ENCODE results near the gene CORO1C.

Gene CORO1C

DNA sequence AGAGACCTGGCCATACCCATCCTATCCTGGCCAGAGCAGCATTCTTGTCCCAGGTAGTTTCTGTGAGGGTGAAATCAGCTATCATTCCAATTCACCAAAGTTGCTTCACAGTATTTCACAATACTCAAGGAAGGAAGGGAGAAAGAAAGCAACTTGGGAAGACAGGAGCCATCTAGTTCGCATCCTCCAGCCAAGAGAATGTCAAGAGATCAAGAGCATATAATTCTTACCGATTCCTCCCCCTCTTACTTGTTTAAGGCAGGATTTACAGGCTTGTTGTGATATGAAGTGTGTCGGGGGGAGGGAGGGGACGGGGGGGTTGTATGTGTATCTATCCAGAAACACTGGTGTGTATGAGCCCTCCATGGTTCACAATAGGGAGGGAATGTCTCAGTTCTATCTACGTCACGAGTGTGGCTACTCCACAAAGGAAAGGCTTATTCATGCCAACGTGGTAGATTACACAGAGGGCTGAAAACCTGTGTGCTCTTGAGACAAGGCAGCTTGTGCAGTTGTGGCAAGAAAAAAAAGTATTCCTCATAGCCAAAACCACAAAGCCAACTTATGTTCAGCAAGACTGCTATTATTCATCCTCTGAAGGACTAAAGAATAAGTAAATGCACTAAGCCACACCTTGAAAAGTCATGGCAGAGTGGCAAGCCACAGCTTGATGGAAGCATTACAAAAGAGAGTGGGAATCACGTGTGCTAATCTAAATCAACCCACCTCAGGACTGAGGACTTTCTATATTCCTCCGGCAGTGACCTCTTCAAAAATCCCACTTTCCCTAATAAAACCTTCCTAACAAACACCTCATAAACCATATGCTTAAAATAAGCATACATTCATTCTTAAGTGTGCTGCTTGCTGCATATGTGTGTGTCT lies 35.0 kb downstream of the CORO1C start:
- H3K4me3 ChIP-seq (replicated peaks; ENCODE audit: low read depth, low read length), result peak overlapping the region; percentile 37
- TF ChIP-seq, protein P1, sequence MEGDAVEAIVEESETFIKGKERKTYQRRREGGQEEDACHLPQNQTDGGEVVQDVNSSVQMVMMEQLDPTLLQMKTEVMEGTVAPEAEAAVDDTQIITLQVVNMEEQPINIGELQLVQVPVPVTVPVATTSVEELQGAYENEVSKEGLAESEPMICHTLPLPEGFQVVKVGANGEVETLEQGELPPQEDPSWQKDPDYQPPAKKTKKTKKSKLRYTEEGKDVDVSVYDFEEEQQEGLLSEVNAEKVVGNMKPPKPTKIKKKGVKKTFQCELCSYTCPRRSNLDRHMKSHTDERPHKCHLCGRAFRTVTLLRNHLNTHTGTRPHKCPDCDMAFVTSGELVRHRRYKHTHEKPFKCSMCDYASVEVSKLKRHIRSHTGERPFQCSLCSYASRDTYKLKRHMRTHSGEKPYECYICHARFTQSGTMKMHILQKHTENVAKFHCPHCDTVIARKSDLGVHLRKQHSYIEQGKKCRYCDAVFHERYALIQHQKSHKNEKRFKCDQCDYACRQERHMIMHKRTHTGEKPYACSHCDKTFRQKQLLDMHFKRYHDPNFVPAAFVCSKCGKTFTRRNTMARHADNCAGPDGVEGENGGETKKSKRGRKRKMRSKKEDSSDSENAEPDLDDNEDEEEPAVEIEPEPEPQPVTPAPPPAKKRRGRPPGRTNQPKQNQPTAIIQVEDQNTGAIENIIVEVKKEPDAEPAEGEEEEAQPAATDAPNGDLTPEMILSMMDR (IDR thresholded peaks at IDR 0.05; ENCODE audit: low read length, missing control alignments), result no peak
- peak; percentile 100 for DNase-seq (ENCODE audit: low read depth)

- TF ChIP-seq, protein P1 (IDR thresholded peaks at IDR 0.05; ENCODE audit: low read length, missing control alignments), result no peak
- no peak overlapping the region for H3K4me3 ChIP-seq (replicated peaks; ENCODE audit: low read depth, low read length)
- DNase-seq (ENCODE audit: low read depth), result peak; percentile 32
Measured at GRCh38 chr12:108694812-108695278, 36.5 kb downstream of the CORO1C start.

- TF ChIP-seq, protein P1 (IDR thresholded peaks at IDR 0.05; ENCODE audit: low read length, missing control alignments), result no peak
- DNase-seq (ENCODE audit: low read depth), result no peak
- H3K4me3 ChIP-seq (replicated peaks; ENCODE audit: low read depth, low read length), result no peak overlapping the region
Measured at GRCh38 chr12:108693751-108694150, 37.6 kb downstream of the CORO1C start.

GRCh38 chr12:108693186-108693730 lies 38.1 kb downstream of the CORO1C start:
- DNase-seq (ENCODE audit: low read depth), result no peak
- H3K4me3 ChIP-seq (replicated peaks; ENCODE audit: low read depth, low read length), result no peak overlapping the region
- TF ChIP-seq, protein P1 (IDR thresholded peaks at IDR 0.05; ENCODE audit: low read length, missing control alignments), result no peak

- peak; percentile 31 for DNase-seq (ENCODE audit: low read depth)
- no peak overlapping the region for H3K4me3 ChIP-seq (replicated peaks; ENCODE audit: low read depth, low read length)
- TF ChIP-seq, protein P1 (IDR thresholded peaks at IDR 0.05; ENCODE audit: low read length, missing control alignments), result no peak
Measured at GRCh38 chr12:108691998-108692808, 39.1 kb downstream of the CORO1C start.

- H3K4me3 ChIP-seq (replicated peaks; ENCODE audit: low read depth, low read length), result peak overlapping the region; percentile 27
- peak; percentile 99 for DNase-seq (ENCODE audit: low read depth)
- TF ChIP-seq, protein P1 (IDR thresholded peaks at IDR 0.05; ENCODE audit: low read length, missing control alignments), result peak; percentile 25
Measured at GRCh38 chr12:108691175-108691997, 39.9 kb downstream of the CORO1C start.
